ENCODE results near the gene C16orf54. TPM values are rescaled to one million over a fixed set of nuclear protein-coding genes. Genes with fewer than 3 reads are reported as not detected.
"Not testable (repeated sequence)": the region's sequence is repeated elsewhere in the genome, so short reads cannot be mapped to it uniquely, and the experiment has no call there.

The C16orf54 gene
- total RNA-seq, 1 donor from 2014 or later, result not detected

DNA sequence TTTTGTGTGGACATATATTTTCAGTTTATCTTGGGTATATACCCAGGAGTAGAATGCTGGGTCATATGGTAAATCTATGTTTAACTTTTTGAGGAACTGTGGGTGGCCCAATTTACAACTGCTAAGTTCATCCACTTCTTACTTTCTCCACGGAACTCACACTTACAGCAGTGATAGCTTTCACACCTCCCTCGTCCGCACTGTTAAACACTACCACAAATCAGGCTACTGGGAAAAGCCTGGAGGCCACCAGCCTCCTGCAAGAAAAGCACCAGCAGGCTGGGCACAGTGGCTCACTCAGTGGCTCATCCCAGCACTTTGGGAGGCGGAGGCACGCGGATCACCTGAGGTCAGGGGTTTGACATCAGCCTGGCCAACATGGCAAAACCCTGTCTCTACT lies 17.5 kb upstream of the C16orf54 start:
- Mint-ChIP-seq H3K27ac (ENCODE audit: unreplicated experiment) (no peak overlapping the region), H3K4me3 (ENCODE audit: unreplicated experiment) (no peak overlapping the region), H3K9me3 (ENCODE audit: unreplicated experiment) (no peaks in the 10 kb centered on the region), H3K27me3 (ENCODE audit: unreplicated experiment) (peaks cover 3% of the 10 kb centered on the region), H3K36me3 (ENCODE audit: low read depth, unreplicated experiment) (no peaks in the 10 kb centered on the region), H3K4me1 (ENCODE audit: unreplicated experiment) (no peaks in the 10 kb centered on the region)
- TF ChIP-seq CTCF (IDR thresholded peaks at IDR 0.05; ENCODE audit: unreplicated experiment), result no peak
- no peak for DNase-seq (ENCODE audit: low spot score)

- TF ChIP-seq CTCF (IDR thresholded peaks at IDR 0.05; ENCODE audit: unreplicated experiment), result no peak
- Mint-ChIP-seq H3K4me3 (ENCODE audit: unreplicated experiment) (no peak overlapping the region), H3K9me3 (ENCODE audit: unreplicated experiment) (no peaks in the 10 kb centered on the region), H3K27me3 (ENCODE audit: unreplicated experiment) (peaks cover under 1% of the 10 kb centered on the region), H3K36me3 (ENCODE audit: low read depth, unreplicated experiment) (no peaks in the 10 kb centered on the region), H3K27ac (ENCODE audit: unreplicated experiment) (no peak overlapping the region), H3K4me1 (ENCODE audit: unreplicated experiment) (no peaks in the 10 kb centered on the region)
- no peak for DNase-seq (ENCODE audit: low spot score)
Measured at GRCh38 chr16:29761882-29762281, 16.1 kb upstream of the C16orf54 start.

DNA sequence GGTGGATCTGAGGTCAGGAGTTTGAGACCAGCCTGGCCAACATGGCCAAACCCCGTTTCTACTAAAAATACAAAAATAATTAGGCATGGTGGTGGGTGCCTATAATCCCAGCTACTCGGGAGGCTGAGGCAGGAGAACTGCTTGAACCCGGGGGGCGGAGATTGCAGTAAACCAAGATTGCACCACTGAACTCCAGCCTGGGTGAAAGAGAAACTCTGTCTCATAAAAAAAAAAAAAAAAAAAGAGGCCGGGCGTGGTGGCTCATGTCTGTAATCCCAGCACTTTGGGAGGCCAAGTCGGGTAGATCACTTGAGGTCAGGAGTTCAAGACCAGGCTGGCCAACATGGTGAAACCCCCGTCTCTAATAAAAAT lies 15.5 kb upstream of the C16orf54 start:
- not testable (repeated sequence) for H3K27me3 Mint-ChIP-seq (ENCODE audit: unreplicated experiment); H3K27ac Mint-ChIP-seq (ENCODE audit: unreplicated experiment); H3K36me3 Mint-ChIP-seq (ENCODE audit: low read depth, unreplicated experiment); H3K4me3 Mint-ChIP-seq (ENCODE audit: unreplicated experiment); H3K9me3 Mint-ChIP-seq (ENCODE audit: unreplicated experiment); H3K4me1 Mint-ChIP-seq (ENCODE audit: unreplicated experiment); DNase-seq (ENCODE audit: low spot score)

DNA sequence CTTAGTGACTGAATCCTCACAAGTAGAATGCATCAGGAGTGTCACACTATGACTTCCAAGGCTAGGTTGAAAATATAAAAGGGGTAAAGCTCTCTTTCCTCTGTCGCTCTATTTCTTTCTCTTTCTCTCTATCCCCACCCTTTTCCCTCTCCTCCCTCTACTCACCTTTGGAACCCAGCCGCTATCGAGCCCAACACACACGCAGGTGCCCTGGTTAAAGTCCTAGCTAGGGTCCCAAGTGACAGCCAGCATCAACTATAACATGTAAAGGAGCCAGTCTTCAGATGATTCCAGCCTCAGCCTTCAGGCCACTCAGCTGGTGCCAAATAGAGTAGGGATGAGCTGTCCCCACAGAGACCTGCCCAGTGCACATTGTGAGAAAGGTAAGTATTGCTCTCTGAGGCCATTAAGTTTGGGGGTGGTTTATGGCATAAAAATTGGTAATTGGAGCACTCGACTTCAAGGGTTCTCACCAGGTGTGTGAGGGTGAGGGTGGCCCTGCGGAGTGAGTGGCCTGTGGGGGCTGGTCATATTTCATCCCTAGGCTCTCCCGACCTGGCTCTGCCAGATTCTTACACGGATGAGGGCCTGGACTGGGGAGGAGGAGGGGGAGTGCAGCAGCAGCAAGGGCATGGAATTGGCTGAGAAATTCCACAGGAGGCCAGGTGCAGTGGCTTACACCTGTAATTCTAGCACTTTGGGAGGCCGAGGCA lies 14.9 kb upstream of the C16orf54 start:
- no peak overlapping the region for H3K4me3 Mint-ChIP-seq (ENCODE audit: unreplicated experiment)
- no peaks in the 10 kb centered on the region for H3K27me3 Mint-ChIP-seq (ENCODE audit: unreplicated experiment)
- no peak for DNase-seq (ENCODE audit: low spot score)
- no peaks in the 10 kb centered on the region for H3K4me1 Mint-ChIP-seq (ENCODE audit: unreplicated experiment)
- no peaks in the 10 kb centered on the region for H3K9me3 Mint-ChIP-seq (ENCODE audit: unreplicated experiment)
- no peaks in the 10 kb centered on the region for H3K36me3 Mint-ChIP-seq (ENCODE audit: low read depth, unreplicated experiment)
- no peak for TF ChIP-seq CTCF (IDR thresholded peaks at IDR 0.05; ENCODE audit: unreplicated experiment)
- H3K27ac Mint-ChIP-seq (ENCODE audit: unreplicated experiment), result no peak overlapping the region

- no peak for TF ChIP-seq CTCF (IDR thresholded peaks at IDR 0.05; ENCODE audit: unreplicated experiment)
- DNase-seq (ENCODE audit: low spot score), result no peak
- H3K27ac Mint-ChIP-seq (ENCODE audit: unreplicated experiment), result no peak overlapping the region
- H3K27me3 Mint-ChIP-seq (ENCODE audit: unreplicated experiment), result no peaks in the 10 kb centered on the region
- H3K4me1 Mint-ChIP-seq (ENCODE audit: unreplicated experiment), result no peaks in the 10 kb centered on the region
- H3K36me3 Mint-ChIP-seq (ENCODE audit: low read depth, unreplicated experiment), result no peaks in the 10 kb centered on the region
- no peak overlapping the region for H3K4me3 Mint-ChIP-seq (ENCODE audit: unreplicated experiment)
- H3K9me3 Mint-ChIP-seq (ENCODE audit: unreplicated experiment), result no peaks in the 10 kb centered on the region
Measured at GRCh38 chr16:29757950-29758466, 12.2 kb upstream of the C16orf54 start.

DNA sequence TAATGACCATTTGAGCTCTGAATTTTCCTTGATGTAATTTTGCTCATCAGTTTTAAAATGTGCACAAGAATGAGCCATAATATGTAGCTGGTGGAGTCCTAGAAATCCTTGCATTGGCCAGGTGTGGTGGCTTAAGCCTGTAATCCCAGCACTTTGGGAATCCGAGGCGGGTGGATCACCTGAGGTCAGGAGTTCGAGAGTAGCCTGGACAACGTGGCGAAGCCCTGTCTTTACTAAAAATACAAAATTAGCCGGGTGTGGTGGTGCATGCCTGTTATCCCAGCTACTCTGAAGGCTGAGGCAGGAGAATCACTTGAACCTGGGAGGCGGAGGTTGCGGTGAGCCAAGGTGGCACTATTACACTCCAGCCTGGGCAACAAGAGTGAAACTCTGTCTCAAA lies 11.3 kb upstream of the C16orf54 start:
- DNase-seq (ENCODE audit: low spot score); H3K27me3 Mint-ChIP-seq (ENCODE audit: unreplicated experiment); H3K9me3 Mint-ChIP-seq (ENCODE audit: unreplicated experiment); H3K4me3 Mint-ChIP-seq (ENCODE audit: unreplicated experiment); H3K36me3 Mint-ChIP-seq (ENCODE audit: low read depth, unreplicated experiment); H3K27ac Mint-ChIP-seq (ENCODE audit: unreplicated experiment); H3K4me1 Mint-ChIP-seq (ENCODE audit: unreplicated experiment): not testable (repeated sequence)
